CD4-positive, alpha-beta T cell treated with Interleukin-4 for 1 hour (primary cell): ENCODE results near the gene S100P.

Source experiments
- DNase-seq, 2 donors: peaks; one replicate each; pipeline ENCODE4 v3.0.0-alpha.2; 2020 to 2022

S100P gene

GRCh38 chr4:6727081-6727942, 33.6 kb downstream of the S100P start:
- DNase-seq, result no peak

GRCh38 chr4:6727943-6728250, 34.2 kb downstream of the S100P start:
- DNase-seq, result no peak

GRCh38 chr4:6728320-6729029, 34.8 kb downstream of the S100P start:
- DNase-seq, result no peak

GRCh38 chr4:6730603-6731317, 37.1 kb downstream of the S100P start:
- no peak for DNase-seq

- DNase-seq, result no peak
Observed at GRCh38 chr4:6731318-6731675, 37.6 kb downstream of the S100P start.

- no peak for DNase-seq
Observed at GRCh38 chr4:6731780-6732179, 38.1 kb downstream of the S100P start.

GRCh38 chr4:6732441-6733357, 39.0 kb downstream of the S100P start:
- peak in 1 of 2 donors; percentile 33 for DNase-seq

GRCh38 chr4:6733358-6734164, 39.9 kb downstream of the S100P start:
- DNase-seq, result no peak

- no peak for DNase-seq
Observed at GRCh38 chr4:6734165-6734786, 40.6 kb downstream of the S100P start.

GRCh38 chr4:6739920-6740319, 46.2 kb downstream of the S100P start:
- no peak for DNase-seq

GRCh38 chr4:6740347-6740746, 46.7 kb downstream of the S100P start:
- no peak for DNase-seq

- no peak for DNase-seq
Observed at GRCh38 chr4:6742507-6742906, 48.8 kb downstream of the S100P start.

GRCh38 chr4:6742989-6743388, 49.3 kb downstream of the S100P start:
- no peak for DNase-seq
